ENCODE measurements around the gene CREB3L2. TPM values are rescaled to one million over a fixed set of nuclear protein-coding genes. Genes with fewer than 3 reads are reported as not detected.

The CREB3L2 gene
- total and polyA plus RNA-seq, 2 of the 8 experiments (the other 6 are each of a cell fraction or from before 2014, with no cell fraction given), result 14.4 to 48.3 TPM

DNA sequence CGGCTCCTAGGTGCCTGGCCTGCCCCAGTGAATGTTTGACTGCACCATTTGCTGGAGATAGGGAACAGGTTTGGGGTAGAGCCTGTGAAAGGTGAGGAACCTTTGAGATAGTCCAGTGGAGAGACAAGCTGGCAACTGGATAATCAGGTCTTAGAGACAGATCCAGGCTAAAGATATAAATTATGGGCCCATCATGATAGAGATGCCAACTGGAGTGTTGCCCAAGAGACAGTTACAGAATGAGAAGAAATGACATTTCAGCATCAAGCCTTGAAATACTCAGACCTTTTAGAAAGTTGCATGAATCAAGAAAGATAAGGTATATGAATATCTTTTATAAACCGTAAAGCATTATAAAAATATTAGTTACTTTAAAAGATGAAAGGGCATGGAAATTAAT is 27.1 kb downstream of the CREB3L2 start:
- Histone ChIP-seq H3K23me2 (ENCODE audit: low read depth, low read length) (no peaks in the 10 kb centered on the region), H3K23ac (ENCODE audit: insufficient read length) (no peak overlapping the region), H3K14ac (ENCODE audit: insufficient read length) (no peak overlapping the region), H3K79me1 (ENCODE audit: low read depth, low read length) (peaks cover 4% of the 10 kb centered on the region; the same call in 1 of the 2 replicates), H2BK20ac (ENCODE audit: low read length) (no peak overlapping the region), H3K36me3 (ENCODE audit: control insufficient read depth in 2 of 4, insufficient read depth in 4 of 4, low read length in 3 of 4) (no peaks in the 10 kb centered on the region), H4K8ac (ENCODE audit: extremely low read depth, insufficient read depth, low read length) (no peak overlapping the region), H2AK5ac (ENCODE audit: low read depth, low read length) (no peak overlapping the region), H3K4me3 (ENCODE audit: extremely low read depth in 1 of 4, insufficient read depth in 2 of 4, low read depth in 3 of 4, low read length in 4 of 4) (no peak overlapping the region), H4K20me1 (replicated peaks in 1 of 2; ENCODE audit: control insufficient read depth in 1 of 2, insufficient read depth in 2 of 2, low read length in 2 of 2) (peaks cover 0 to 3% of the 10 kb centered on the region in 2 experiments), H3K9me3 (ENCODE audit: insufficient read depth in 2 of 2, low read depth in 1 of 2, low read length in 1 of 2) (no peaks in the 10 kb centered on the region), H2BK12ac (ENCODE audit: low read depth, low read length) (no peak overlapping the region), H3K9ac (replicated peaks in 1 of 4; ENCODE audit: extremely low read depth in 1 of 4, low read depth in 3 of 4, low read length in 3 of 4) (no peak overlapping the region; a peak in 1 of 7 replicates), H3K4me2 (ENCODE audit: insufficient read depth in 1 of 2, low read depth in 2 of 2, low read length in 2 of 2) (no peak overlapping the region), H3K56ac (replicated peaks; ENCODE audit: insufficient read length, low read depth, low read length) (no peak overlapping the region), H2AFZ (ENCODE audit: low read length) (no peak overlapping the region), H3K4me1 (replicated peaks in 1 of 4; ENCODE audit: control insufficient read depth in 3 of 4, insufficient read depth in 4 of 4, low read length in 3 of 4) (no peaks in the 10 kb centered on the region), H2BK120ac (replicated peaks; ENCODE audit: low read depth, low read length) (no peak overlapping the region), H2BK5ac (ENCODE audit: low read depth, low read length) (no peak overlapping the region), H3K4ac (replicated peaks; ENCODE audit: insufficient read length, low read depth, low read length) (no peak overlapping the region), H3K18ac (ENCODE audit: extremely low read depth, low read length) (no peak overlapping the region), H3K79me2 (ENCODE audit: control insufficient read depth in 1 of 2, insufficient read depth in 2 of 2, low read length in 2 of 2) (peaks cover 9 to 67% of the 10 kb centered on the region in 2 experiments), H3K27me3 (replicated peaks in 1 of 4; ENCODE audit: control insufficient read depth in 3 of 4, extremely low read depth in 1 of 4, insufficient read depth in 3 of 4, low read length in 3 of 4) (no peaks in the 10 kb centered on the region), H4K5ac (ENCODE audit: insufficient read length, low read depth, low read length) (no peak overlapping the region), H3K27ac (ENCODE audit: low read depth, low read length) (no peak overlapping the region), H4K91ac (replicated peaks; ENCODE audit: insufficient read length, low read length) (no peak overlapping the region), H2BK15ac (ENCODE audit: low read length) (no peak overlapping the region)
- ChIA-PET POLR2A (ENCODE audit: partially characterized antibody) (no interaction called here), CTCF (ENCODE audit: partially characterized antibody) (interaction anchor here (0.6 to 1.3 kb wide), 2 partner anchors 17 to 29 kb away, joined by 3 read pairs; no protein-coding TSS in a partner anchor)
- 89% methylated on average over 2 of the region's 2 CpGs; no CpG with 5 or more reads in 1 of the 2 experiments for WGBS, 2 experiments (ENCODE audit: extremely low coverage in 1 of 2, insufficient coverage in 1 of 2, insufficient read length in 1 of 2, insufficient replicate concordance in 2 of 2, low coverage in 1 of 2, low lambda C conversion rate in 2 of 2, missing lambda C conversion rate in 1 of 2)
- DNase-seq (ENCODE audit: low read depth in 1 of 2, low spot score in 2 of 2) (no peak), FAIRE-seq (no peak)
- TF ChIP-seq TAF7 (optimal IDR thresholded peaks at IDR 0.05; ENCODE audit: borderline replicate concordance, low read depth, low read length), result no peak
